Nephron (organoid): ENCODE measurements around the gene GCC2.

Source experiments
- H3K27ac Mint-ChIP-seq, 3 experiments: 2 replicates each; pipeline ENCODE4 v1.8.0; 2020; ENCODE audit warnings: mixed read lengths in 3 of 3, mild to moderate bottlenecking in 2 of 3, moderate library complexity in 1 of 3
- H3K27me3 Mint-ChIP-seq: 2 replicates; pipeline ENCODE4 v1.8.0; 2021; ENCODE audit warnings: low read depth, mild to moderate bottlenecking, moderate library complexity, mixed read lengths
- H3K36me3 Mint-ChIP-seq: 2 replicates; pipeline ENCODE4 v1.8.0; 2020; ENCODE audit warnings: low read depth, mixed read lengths
- H3K4me1 Mint-ChIP-seq: 2 replicates; pipeline ENCODE4 v1.8.0; 2020; ENCODE audit warnings: mixed read lengths
- H3K4me3 Mint-ChIP-seq, 3 experiments: 2 replicates each; pipeline ENCODE4 v1.8.0; 2020; ENCODE audit warnings: mild to moderate bottlenecking in 3 of 3, mixed read lengths in 3 of 3, moderate library complexity in 2 of 3
- H3K9me3 Mint-ChIP-seq: 2 replicates; pipeline ENCODE4 v1.8.0; 2020; ENCODE audit warnings: mixed read lengths
- CTCF ChIP-seq, 3 experiments: fragments of 200-600 bp; sonication (generic); IDR thresholded peaks; one replicate each; pipeline ENCODE4 v1.5.0; 2021; ENCODE audit warnings: antibody characterized with exemption in 3 of 3; ENCODE audit not compliant: unreplicated experiment in 3 of 3

GCC2 gene

GRCh38 chr2:108414945-108415344 is 34.1 kb upstream of the GCC2 start:
- Mint-ChIP-seq H3K27me3 (no peaks in the 10 kb centered on the region), H3K9me3 (no peaks in the 10 kb centered on the region), H3K36me3 (no peaks in the 10 kb centered on the region), H3K4me1 (no peaks in the 10 kb centered on the region), H3K27ac (no peak overlapping the region), H3K4me3 (no peak overlapping the region)
- no peak for TF ChIP-seq CTCF (IDR thresholded peaks at IDR 0.05; ENCODE audit: unreplicated experiment in 3 of 3)

GRCh38 chr2:108417254-108417653 is 31.8 kb upstream of the GCC2 start:
- Mint-ChIP-seq H3K4me3 (no peak overlapping the region), H3K27ac (no peak overlapping the region), H3K4me1 (no peaks in the 10 kb centered on the region), H3K9me3 (no peaks in the 10 kb centered on the region), H3K27me3 (no peaks in the 10 kb centered on the region), H3K36me3 (no peaks in the 10 kb centered on the region)
- TF ChIP-seq CTCF (IDR thresholded peaks at IDR 0.05; ENCODE audit: unreplicated experiment in 3 of 3): no peak

- Mint-ChIP-seq H3K27ac (no peak overlapping the region), H3K4me3 (no peak overlapping the region), H3K27me3 (no peaks in the 10 kb centered on the region), H3K36me3 (no peaks in the 10 kb centered on the region), H3K4me1 (no peaks in the 10 kb centered on the region), H3K9me3 (no peaks in the 10 kb centered on the region)
- TF ChIP-seq CTCF (IDR thresholded peaks at IDR 0.05; ENCODE audit: unreplicated experiment in 3 of 3): no peak
These were observed 30.6 kb upstream of the GCC2 start for GRCh38 chr2:108418416-108418815.

GRCh38 chr2:108423067-108423466 is 25.9 kb upstream of the GCC2 start:
- Mint-ChIP-seq H3K4me3 (no peak overlapping the region), H3K4me1 (no peaks in the 10 kb centered on the region), H3K9me3 (no peaks in the 10 kb centered on the region), H3K36me3 (no peaks in the 10 kb centered on the region), H3K27ac (no peak overlapping the region), H3K27me3 (no peaks in the 10 kb centered on the region)
- no peak for TF ChIP-seq CTCF (IDR thresholded peaks at IDR 0.05; ENCODE audit: unreplicated experiment in 3 of 3)

- H3K4me1 Mint-ChIP-seq: no peaks in the 10 kb centered on the region
- H3K27me3 Mint-ChIP-seq: no peaks in the 10 kb centered on the region
- H3K36me3 Mint-ChIP-seq: no peaks in the 10 kb centered on the region
- TF ChIP-seq CTCF (IDR thresholded peaks at IDR 0.05; ENCODE audit: unreplicated experiment in 3 of 3): no peak
- no peaks in the 10 kb centered on the region for H3K9me3 Mint-ChIP-seq
- H3K4me3 Mint-ChIP-seq: no peak overlapping the region
- no peak overlapping the region for H3K27ac Mint-ChIP-seq
These were observed 25.3 kb upstream of the GCC2 start for GRCh38 chr2:108423502-108424251.
